NB4 (cell line): ENCODE results near the gene PACSIN3.

Source experiments
- DNase-seq: peaks from one replicate; pipeline ENCODE4 v3.0.0; 2010; ENCODE audit warnings: low read depth
- H3K4me3 ChIP-seq: one replicate; pipeline ENCODE4 v1.5.1; 2011; ENCODE audit warnings: mild to moderate bottlenecking, low read depth, low read length, moderate library complexity
- CTCF ChIP-seq: IDR thresholded peaks from one replicate; pipeline ENCODE4 v1.5.1; 2012; ENCODE audit warnings: low read depth, low read length
- MAX ChIP-seq: IDR thresholded peaks from 2 replicates; pipeline ENCODE4 v1.6.1; 2011; ENCODE audit warnings: low read depth, low read length
- MYC ChIP-seq: IDR thresholded peaks from 2 replicates; pipeline ENCODE4 v1.6.1; 2011; ENCODE audit warnings: low read depth, low read length
- POLR2A ChIP-seq: IDR thresholded peaks from 2 replicates; pipeline ENCODE4 v1.6.1; 2011; ENCODE audit warnings: mild to moderate bottlenecking; ENCODE audit not compliant: insufficient read length; ENCODE audit errors: extremely low read depth

PACSIN3 gene

GRCh38 chr11:47177229-47177845 lies 8.9 kb downstream of the PACSIN3 start:
- peak; percentile 82 for DNase-seq
- peak; percentile 57 for TF ChIP-seq MAX
- TF ChIP-seq CTCF = peak; percentile 54
- no peak for TF ChIP-seq MYC
- no peak for TF ChIP-seq POLR2A
- peak overlapping the region; percentile 64 for H3K4me3 ChIP-seq

GRCh38 chr11:47176328-47177228 lies 9.7 kb downstream of the PACSIN3 start, which contains the start of gene ARFGAP2:
TSS of gene ARFGAP2 (minus strand) at chr11:47176879. CDS start at chr11:47176853, 26 bp downstream.
- TF ChIP-seq CTCF (no peak), MAX (peak; percentile 91), POLR2A (peak; percentile 36), MYC (peak; percentile 92)
- peak; percentile 97 for DNase-seq
- peak within 1 kb of the TSS; percentile 77 for H3K4me3 ChIP-seq

- TF ChIP-seq POLR2A (no peak), MYC (no peak), MAX (no peak), CTCF (no peak)
- DNase-seq = peak; percentile 82
- peak overlapping the region; percentile 77 for H3K4me3 ChIP-seq
These were observed 10.4 kb downstream of the PACSIN3 start for GRCh38 chr11:47175746-47176327.

GRCh38 chr11:47172740-47173336 lies 13.4 kb downstream of the PACSIN3 start:
- no peak for DNase-seq
- no peak overlapping the region for H3K4me3 ChIP-seq
- TF ChIP-seq MYC (no peak), MAX (no peak), CTCF (no peak), POLR2A (no peak)

GRCh38 chr11:47171856-47172255 lies 14.4 kb downstream of the PACSIN3 start:
- no peak for TF ChIP-seq POLR2A
- no peak for TF ChIP-seq MYC
- TF ChIP-seq MAX = no peak
- TF ChIP-seq CTCF = no peak
- no peak for DNase-seq
- no peak overlapping the region for H3K4me3 ChIP-seq
